C4-2B (cell line): Measurements from ENCODE around the gene JADE1.

ENCODE experiments used
- CTCF ChIP-seq: fragments of 450-650 bp; conservative IDR thresholded peaks from 2 replicates; pipeline ENCODE4 v1.5.1; 2017; ENCODE audit warnings: mild to moderate bottlenecking
- ZFX ChIP-seq: fragments of 450-650 bp; IDR thresholded peaks from 2 replicates; pipeline ENCODE4 v1.6.1; 2017

- TF ChIP-seq CTCF (no peak), ZFX (no peak)
These were observed 69.8 kb downstream of the JADE1 start for GRCh38 chr4:128879283-128879682.
